ENCODE results near the gene JUP.

Gene JUP

GRCh38 chr17:41734949-41735313, 51.6 kb downstream of the JUP start:
- Histone ChIP-seq H2AFZ (ENCODE audit: low read depth, low read length, severe bottlenecking) (no peak overlapping the region), H4K20me1 (ENCODE audit: low read depth, low read length) (no peaks in the 10 kb centered on the region), H3K36me3 (ENCODE audit: low read length) (no peaks in the 10 kb centered on the region), H3K4me3 (ENCODE audit: insufficient read depth, low read length, poor library complexity, severe bottlenecking) (no peak overlapping the region), H3K4me2 (ENCODE audit: low read depth, low read length, poor library complexity, severe bottlenecking) (no peak overlapping the region), H3K27me3 (ENCODE audit: low read length) (no peaks in the 10 kb centered on the region), H3F3A (ENCODE audit: insufficient read depth) (no peaks in the 10 kb centered on the region), H3K79me2 (ENCODE audit: insufficient read depth, low read length) (no peaks in the 10 kb centered on the region), H3K27ac (ENCODE audit: low read depth, low read length) (no peak overlapping the region), H3K9me2 (replicated peaks; ENCODE audit: insufficient read depth, low read length) (no peaks in the 10 kb centered on the region), H3K9ac (ENCODE audit: low read length) (no peak overlapping the region), H3K9me3 (ENCODE audit: insufficient read depth, low read length) (no peaks in the 10 kb centered on the region)
- TF ChIP-seq CTCF (IDR thresholded peaks at IDR 0.05; ENCODE audit: insufficient read depth, low read length, poor library complexity, severe bottlenecking) (no peak), EZH2phosphoT487 (conservative IDR thresholded peaks at IDR 0.05; ENCODE audit: low read length) (no peak)

GRCh38 chr17:41734139-41734948, 52.2 kb downstream of the JUP start, which contains the start of gene HAP1:
HAP1 (minus strand) TSS chr17:41734643; CDS start chr17:41734634, 9 bp downstream.
- no peaks in the 10 kb centered on the region for H3K27me3 ChIP-seq (ENCODE audit: low read length)
- H3F3A ChIP-seq (ENCODE audit: insufficient read depth) = no peaks in the 10 kb centered on the region
- no peak within 1 kb of the TSS for H2AFZ ChIP-seq (ENCODE audit: low read depth, low read length, severe bottlenecking)
- no peaks in the 10 kb centered on the region for H4K20me1 ChIP-seq (ENCODE audit: low read depth, low read length)
- H3K9ac ChIP-seq (ENCODE audit: low read length) = no peak within 1 kb of the TSS
- H3K9me3 ChIP-seq (ENCODE audit: insufficient read depth, low read length) = no peaks in the 10 kb centered on the region
- TF ChIP-seq EZH2phosphoT487 (conservative IDR thresholded peaks at IDR 0.05; ENCODE audit: low read length) = no peak
- TF ChIP-seq CTCF (IDR thresholded peaks at IDR 0.05; ENCODE audit: insufficient read depth, low read length, poor library complexity, severe bottlenecking) = no peak
- H3K4me3 ChIP-seq (ENCODE audit: insufficient read depth, low read length, poor library complexity, severe bottlenecking) = no peak within 1 kb of the TSS
- no peak within 1 kb of the TSS for H3K4me2 ChIP-seq (ENCODE audit: low read depth, low read length, poor library complexity, severe bottlenecking)
- no peak within 1 kb of the TSS for H3K27ac ChIP-seq (ENCODE audit: low read depth, low read length)
- H3K36me3 ChIP-seq (ENCODE audit: low read length) = no peaks in the 10 kb centered on the region
- no peaks in the 10 kb centered on the region for H3K9me2 ChIP-seq (replicated peaks; ENCODE audit: insufficient read depth, low read length)
- H3K79me2 ChIP-seq (ENCODE audit: insufficient read depth, low read length) = no peaks in the 10 kb centered on the region

- H3K4me2 ChIP-seq (ENCODE audit: low read depth, low read length, poor library complexity, severe bottlenecking) = no peak overlapping the region
- H4K20me1 ChIP-seq (ENCODE audit: low read depth, low read length) = no peaks in the 10 kb centered on the region
- H3K27ac ChIP-seq (ENCODE audit: low read depth, low read length) = no peak overlapping the region
- H3F3A ChIP-seq (ENCODE audit: insufficient read depth) = no peaks in the 10 kb centered on the region
- H3K79me2 ChIP-seq (ENCODE audit: insufficient read depth, low read length) = no peaks in the 10 kb centered on the region
- H2AFZ ChIP-seq (ENCODE audit: low read depth, low read length, severe bottlenecking) = no peak overlapping the region
- no peaks in the 10 kb centered on the region for H3K36me3 ChIP-seq (ENCODE audit: low read length)
- H3K27me3 ChIP-seq (ENCODE audit: low read length) = no peaks in the 10 kb centered on the region
- no peak overlapping the region for H3K9ac ChIP-seq (ENCODE audit: low read length)
- TF ChIP-seq CTCF (IDR thresholded peaks at IDR 0.05; ENCODE audit: insufficient read depth, low read length, poor library complexity, severe bottlenecking) (no peak), EZH2phosphoT487 (conservative IDR thresholded peaks at IDR 0.05; ENCODE audit: low read length) (no peak)
- no peaks in the 10 kb centered on the region for H3K9me2 ChIP-seq (replicated peaks; ENCODE audit: insufficient read depth, low read length)
- no peaks in the 10 kb centered on the region for H3K9me3 ChIP-seq (ENCODE audit: insufficient read depth, low read length)
- H3K4me3 ChIP-seq (ENCODE audit: insufficient read depth, low read length, poor library complexity, severe bottlenecking) = no peak overlapping the region
These were observed 53.0 kb downstream of the JUP start for GRCh38 chr17:41733348-41734138.

All from SU-DHL-6 (cell line).